Activated naive CD8-positive, alpha-beta T cell (primary cell): ENCODE measurements around the gene KCNK1.
"Not testable (repeated sequence)": the region's sequence is repeated elsewhere in the genome, so short reads cannot be mapped to it uniquely, and the experiment has no call there.

Source experiments
- H3K27ac Mint-ChIP-seq: one replicate; pipeline ENCODE4 v1.8.0; 2021; ENCODE audit warnings: mixed read lengths
- H3K27me3 Mint-ChIP-seq: one replicate; pipeline ENCODE4 v1.8.0; 2021; ENCODE audit warnings: mixed read lengths
- H3K36me3 Mint-ChIP-seq: one replicate; pipeline ENCODE4 v1.8.0; 2021; ENCODE audit warnings: mixed read lengths
- H3K4me1 Mint-ChIP-seq: one replicate; pipeline ENCODE4 v1.8.0; 2021; ENCODE audit warnings: low read depth, mixed read lengths
- H3K4me3 Mint-ChIP-seq: one replicate; pipeline ENCODE4 v1.8.0; 2021; ENCODE audit warnings: mild to moderate bottlenecking, mixed read lengths
- H3K9me3 Mint-ChIP-seq: one replicate; pipeline ENCODE4 v1.8.0; 2021; ENCODE audit warnings: low read depth, mixed read lengths

Gene KCNK1

GRCh38 chr1:233679030-233679429 is 65.1 kb downstream of the KCNK1 start:
- H3K4me3 Mint-ChIP-seq, result no peak overlapping the region
- H3K4me1 Mint-ChIP-seq, result no peaks in the 10 kb centered on the region
- H3K9me3 Mint-ChIP-seq, result no peaks in the 10 kb centered on the region
- peaks cover 2% of the 10 kb centered on the region for H3K27me3 Mint-ChIP-seq
- no peaks in the 10 kb centered on the region for H3K36me3 Mint-ChIP-seq
- no peak overlapping the region for H3K27ac Mint-ChIP-seq

GRCh38 chr1:233679591-233680373 is 65.9 kb downstream of the KCNK1 start:
- Mint-ChIP-seq H3K27ac (no peak overlapping the region), H3K4me3 (no peak overlapping the region), H3K4me1 (no peaks in the 10 kb centered on the region), H3K9me3 (no peaks in the 10 kb centered on the region), H3K27me3 (peaks cover 2% of the 10 kb centered on the region), H3K36me3 (no peaks in the 10 kb centered on the region)

GRCh38 chr1:233681285-233681684 is 67.4 kb downstream of the KCNK1 start:
- no peaks in the 10 kb centered on the region for H3K36me3 Mint-ChIP-seq
- H3K4me1 Mint-ChIP-seq, result no peaks in the 10 kb centered on the region
- peaks cover 6% of the 10 kb centered on the region for H3K27me3 Mint-ChIP-seq
- no peaks in the 10 kb centered on the region for H3K9me3 Mint-ChIP-seq
- no peak overlapping the region for H3K27ac Mint-ChIP-seq
- H3K4me3 Mint-ChIP-seq, result no peak overlapping the region

GRCh38 chr1:233686653-233687052 is 72.7 kb downstream of the KCNK1 start:
- not testable (repeated sequence) for H3K36me3 Mint-ChIP-seq, H3K27me3 Mint-ChIP-seq, H3K4me3 Mint-ChIP-seq, H3K9me3 Mint-ChIP-seq, H3K27ac Mint-ChIP-seq, H3K4me1 Mint-ChIP-seq

- Mint-ChIP-seq H3K36me3 (no peaks in the 10 kb centered on the region), H3K27ac (no peak overlapping the region), H3K27me3 (peaks cover 7% of the 10 kb centered on the region), H3K9me3 (no peaks in the 10 kb centered on the region), H3K4me1 (no peaks in the 10 kb centered on the region), H3K4me3 (no peak overlapping the region)
These were observed 75.3 kb downstream of the KCNK1 start for GRCh38 chr1:233689017-233689747.

- H3K4me3 Mint-ChIP-seq, result no peak overlapping the region
- no peaks in the 10 kb centered on the region for H3K4me1 Mint-ChIP-seq
- peaks cover 7% of the 10 kb centered on the region for H3K27me3 Mint-ChIP-seq
- no peak overlapping the region for H3K27ac Mint-ChIP-seq
- no peaks in the 10 kb centered on the region for H3K9me3 Mint-ChIP-seq
- H3K36me3 Mint-ChIP-seq, result no peaks in the 10 kb centered on the region
These were observed 75.9 kb downstream of the KCNK1 start for GRCh38 chr1:233689748-233690254.

GRCh38 chr1:233695901-233696300 is 82.0 kb downstream of the KCNK1 start:
- Mint-ChIP-seq H3K27ac (no peak overlapping the region), H3K9me3 (peaks cover 4% of the 10 kb centered on the region), H3K36me3 (no peaks in the 10 kb centered on the region), H3K27me3 (peaks cover 4% of the 10 kb centered on the region), H3K4me1 (no peaks in the 10 kb centered on the region), H3K4me3 (no peak overlapping the region)

- Mint-ChIP-seq H3K36me3 (no peaks in the 10 kb centered on the region), H3K9me3 (peaks cover 4% of the 10 kb centered on the region), H3K27me3 (peaks cover 6% of the 10 kb centered on the region), H3K27ac (no peak overlapping the region), H3K4me3 (no peak overlapping the region), H3K4me1 (no peaks in the 10 kb centered on the region)
These were observed 86.4 kb downstream of the KCNK1 start for GRCh38 chr1:233700338-233700737.

- Mint-ChIP-seq H3K4me1 (no peaks in the 10 kb centered on the region), H3K9me3 (no peaks in the 10 kb centered on the region), H3K36me3 (no peaks in the 10 kb centered on the region), H3K4me3 (no peak overlapping the region), H3K27ac (no peak overlapping the region), H3K27me3 (peaks cover 6% of the 10 kb centered on the region)
These were observed 90.4 kb downstream of the KCNK1 start for GRCh38 chr1:233704170-233704897.

GRCh38 chr1:233704898-233705723 is 91.2 kb downstream of the KCNK1 start:
- Mint-ChIP-seq H3K27ac (no peak overlapping the region), H3K4me3 (no peak overlapping the region), H3K36me3 (no peaks in the 10 kb centered on the region), H3K4me1 (no peaks in the 10 kb centered on the region), H3K9me3 (no peaks in the 10 kb centered on the region), H3K27me3 (peaks cover 6% of the 10 kb centered on the region)

GRCh38 chr1:233707153-233707879 is 93.4 kb downstream of the KCNK1 start:
- no peak overlapping the region for H3K27ac Mint-ChIP-seq
- peaks cover 6% of the 10 kb centered on the region for H3K27me3 Mint-ChIP-seq
- H3K9me3 Mint-ChIP-seq, result no peaks in the 10 kb centered on the region
- H3K4me3 Mint-ChIP-seq, result no peak overlapping the region
- no peaks in the 10 kb centered on the region for H3K36me3 Mint-ChIP-seq
- no peaks in the 10 kb centered on the region for H3K4me1 Mint-ChIP-seq

GRCh38 chr1:233707880-233708815 is 94.2 kb downstream of the KCNK1 start:
- Mint-ChIP-seq H3K9me3 (no peaks in the 10 kb centered on the region), H3K36me3 (no peaks in the 10 kb centered on the region), H3K4me3 (no peak overlapping the region), H3K4me1 (no peaks in the 10 kb centered on the region), H3K27ac (no peak overlapping the region), H3K27me3 (peaks cover 7% of the 10 kb centered on the region)

- no peaks in the 10 kb centered on the region for H3K4me1 Mint-ChIP-seq
- H3K4me3 Mint-ChIP-seq, result no peak overlapping the region
- H3K9me3 Mint-ChIP-seq, result no peaks in the 10 kb centered on the region
- H3K36me3 Mint-ChIP-seq, result no peaks in the 10 kb centered on the region
- H3K27ac Mint-ChIP-seq, result no peak overlapping the region
- H3K27me3 Mint-ChIP-seq, result peaks cover 9% of the 10 kb centered on the region
These were observed 96.1 kb downstream of the KCNK1 start for GRCh38 chr1:233710031-233710430.
